K562 (cell line): ENCODE results near the gene SEC24C. TPM values are rescaled to one million over a fixed set of nuclear protein-coding genes. Genes with fewer than 3 reads are reported as not detected.
"Not testable (repeated sequence)": the region's sequence is repeated elsewhere in the genome, so short reads cannot be mapped to it uniquely, and the experiment has no call there.

Experiments used
- ATAC-seq: fragments of 200-7000 bp; cut with Tn5 transposase; 3 replicates; pipeline ENCODE4 v1.9.1; 2020; ENCODE audit warnings: moderate library complexity
- BruUV-seq: library from RNA; stranded (reverse); fragments of 400-500 nt; replicated peaks from 2 replicates; lab custom pipeline; 2021; lab: Mats Ljungman, UMichigan
- CTCF ChIA-PET: fragments of 300-600 bp; formaldehyde crosslinking; extraction: SDS; loops from one replicate; lab custom pipeline; 2021; ENCODE audit warnings: low intra/inter-chr PET ratio; lab: Yijun Ruan, JAX
- POLR2A ChIA-PET: fragments of 300-600, 350-650 bp; sonication (Branson Sonifier 250); formaldehyde crosslinking; extraction: SDS; loops from one replicate; lab custom pipeline; 2021; ENCODE audit warnings: antibody characterized with exemption, inconsistent platforms; lab: Yijun Ruan, JAX
- DNase-seq, 4 experiments: peaks; one replicate each; pipeline versions ENCODE4 v3.0.0 to v3.0.0-alpha.2; 2011 to 2018; ENCODE audit warnings: low spot score in 3 of 4, mixed read lengths in 3 of 4; ENCODE audit errors: extremely low read depth in 1 of 4
- FAIRE-seq: peaks from 2 replicates; lab custom pipeline; 2011; peaks lifted over from hg19 to GRCh38; lab: Jason Lieb, UNC
- H2AFZ ChIP-seq: 2 replicates; pipeline ENCODE4 v1.6.0; 2011; ENCODE audit warnings: low read depth, low read length, control low read depth, inconsistent platforms
- H3K27ac ChIP-seq: fragments of 200-600 bp; 3 replicates; pipeline ENCODE4 v1.8.0; 2011; ENCODE audit warnings: low read depth, mild to moderate bottlenecking, control low read depth, inconsistent platforms, low read length, moderate library complexity, mixed read lengths; ENCODE audit errors: extremely low read depth
- H3K27me3 ChIP-seq, 2 experiments: fragments of 300-600 bp in 1 of 2; 2 replicates in 1 of 2; 3 replicates in 1 of 2; pipeline versions ENCODE4 v1.6.0 to v1.8.0; 2011; ENCODE audit warnings: inconsistent platforms in 2 of 2, low read length in 2 of 2, mild to moderate bottlenecking in 1 of 2, mixed read lengths in 1 of 2, moderate library complexity in 1 of 2; ENCODE audit not compliant: control insufficient read depth in 2 of 2, insufficient read depth in 2 of 2
- H3K36me3 ChIP-seq: fragments of 300-600 bp; 3 replicates; pipeline ENCODE4 v1.8.0; 2011; ENCODE audit warnings: mild to moderate bottlenecking, low read length, inconsistent platforms; ENCODE audit not compliant: control insufficient read depth, insufficient read depth
- H3K4me1 ChIP-seq, 2 experiments: fragments of 200-600 bp in 1 of 2; replicated peaks in 1 of 2; 2 replicates in 1 of 2; 3 replicates in 1 of 2; pipeline versions ENCODE4 v1.5.1 to v1.8.0; 2011; ENCODE audit warnings: inconsistent platforms in 2 of 2, low read length in 2 of 2, mild to moderate bottlenecking in 1 of 2, mixed read lengths in 1 of 2, moderate library complexity in 1 of 2; ENCODE audit not compliant: control insufficient read depth in 2 of 2, insufficient read depth in 2 of 2
- H3K4me2 ChIP-seq: 2 replicates; pipeline ENCODE4 v1.6.1; 2011; ENCODE audit warnings: low read length, control low read depth, inconsistent platforms, mixed read lengths; ENCODE audit not compliant: insufficient read depth
- H3K4me3 ChIP-seq: fragments of 200-600 bp; sonication (generic), shearing (Covaris generic); 2 replicates; pipeline ENCODE4 v1.5.1; 2016; ENCODE audit warnings: control low read depth, inconsistent platforms
- H3K79me2 ChIP-seq: fragments of 200-600 bp; 3 replicates; pipeline ENCODE4 v1.8.0; 2011; ENCODE audit warnings: low read length, inconsistent platforms; ENCODE audit not compliant: control insufficient read depth, insufficient read depth
- H3K9ac ChIP-seq, 2 experiments: 2 replicates each; pipeline versions ENCODE4 v1.6.0 to v1.6.1; 2011; ENCODE audit warnings: low read depth in 2 of 2, low read length in 2 of 2, control low read depth in 1 of 2, inconsistent platforms in 1 of 2, mild to moderate bottlenecking in 1 of 2, mixed read lengths in 1 of 2; ENCODE audit not compliant: insufficient read depth in 1 of 2
- H3K9me1 ChIP-seq: one replicate; pipeline ENCODE4 v1.6.0; 2011; ENCODE audit warnings: inconsistent platforms, mild to moderate bottlenecking, low read length, moderate library complexity; ENCODE audit not compliant: control insufficient read depth, insufficient read depth
- H3K9me3 ChIP-seq: replicated peaks from 2 replicates; pipeline ENCODE4 v1.5.1; 2011; ENCODE audit warnings: low read depth, low read length, inconsistent platforms; ENCODE audit not compliant: control insufficient read depth, insufficient read depth
- H4K20me1 ChIP-seq: replicated peaks from 2 replicates; pipeline ENCODE4 v1.6.1; 2011; ENCODE audit warnings: low read length, inconsistent platforms, mixed read lengths; ENCODE audit not compliant: control insufficient read depth, insufficient read depth
- POLR2G ChIP-seq: fragments of 200-400 bp; formaldehyde crosslinking; IDR thresholded peaks from 2 replicates; pipeline ENCODE4 v1.6.1; 2017; ENCODE audit warnings: low read depth, mild to moderate bottlenecking, antibody characterized with exemption, low read length, moderate library complexity
- TFE3 ChIP-seq: fragments of 450-650 bp; formaldehyde crosslinking; IDR thresholded peaks from 2 replicates; pipeline ENCODE4 v1.4.0; 2020; ENCODE audit warnings: mild to moderate bottlenecking, mixed read lengths
- WGBS: fragments of 100-300 bp; shearing (Covaris generic); methylation state at CpG from one replicate; pipeline ENCODE4 v1.1.6; 2016; ENCODE audit warnings: low coverage, mixed read lengths; ENCODE audit not compliant: insufficient coverage; ENCODE audit errors: missing lambda C conversion rate; 5-methylcytosine and 5-hydroxymethylcytosine counted together
- in situ Hi-C: fragments of 300-500 bp; cut with MboI; formaldehyde crosslinking; loops from 4 replicates; pipeline ENCODE4 v1.15.0; 2018; ENCODE audit warnings: inconsistent platforms, mixed read lengths
- intact Hi-C: fragments of 100-400 bp; cut with micrococcal nuclease; formaldehyde crosslinking; loops from 2 replicates; pipeline ENCODE4 v1.14.2; 2022
- polyA plus RNA-seq, 8 experiments: library from polyadenylated mRNA; depleted of rRNA in 4 of 8; stranded (reverse) in 5 of 8; unstranded in 3 of 8; fragments of >200 nt; fragmentation: Nextera tagmentation in 2 of 8; fragmentation: Illumina TruSeq in 1 of 8; extraction: Ambion mirVana in 2 of 8; extraction: Trizol in 1 of 8; gene quantifications; 2 replicates each; pipeline versions ENCODE4 v1.2.1 to v1.2.3, GENCODE V29; 2011 to 2014; ENCODE audit warnings: inconsistent platforms in 1 of 8, missing spikeins in 1 of 8
- total RNA-seq, 7 experiments: library from RNA; depleted of rRNA in 6 of 7; stranded (reverse); fragments of >200 nt in 6 of 7; fragmentation: Illumina TruSeq in 2 of 7; extraction: Trizol in 2 of 7; gene quantifications; 2 replicates each; pipeline versions ENCODE4 v1.2.1 to v1.2.3, GENCODE V29; 2011 to 2021; ENCODE audit warnings: low replicate concordance in 1 of 7

SEC24C gene
- total and polyA plus RNA-seq, 9 of the 15 experiments (the other 6 are each of a cell fraction or from before 2014, with no cell fraction given): 19.0 to 115 (median 70.5) TPM

GRCh38 chr10:73697675-73698159 lies 46.5 kb upstream of the SEC24C start, which contains the start of gene AGAP5:
TSS of gene AGAP5 (minus strand) at chr10:73698109. CDS start at chr10:73697755, 354 bp downstream.
- H3K4me2 ChIP-seq, POLR2A ChIA-PET, H3K27ac ChIP-seq, H3K36me3 ChIP-seq, in situ Hi-C loops, H3K79me2 ChIP-seq, H3K27me3 ChIP-seq, H3K4me1 ChIP-seq, intact Hi-C loops, H3K9ac ChIP-seq, ATAC-seq, H3K9me3 ChIP-seq, CTCF ChIA-PET, H4K20me1 ChIP-seq, BruUV-seq, H3K9me1 ChIP-seq, H3K4me3 ChIP-seq, DNase-seq, FAIRE-seq, H2AFZ ChIP-seq: not testable (repeated sequence)
- WGBS: 82% methylated on average over 14 of the region's 16 CpGs
- 0 out of 2 replicates have a peak, but pooled peaks have one; percentile 32 for TF ChIP-seq POLR2G

- FAIRE-seq, CTCF ChIA-PET, H3K9me1 ChIP-seq, BruUV-seq, in situ Hi-C loops, H3K27me3 ChIP-seq, ATAC-seq, H3K27ac ChIP-seq, H3K4me3 ChIP-seq, H3K9me3 ChIP-seq, POLR2A ChIA-PET, H3K4me2 ChIP-seq, intact Hi-C loops, DNase-seq, H4K20me1 ChIP-seq, H3K36me3 ChIP-seq, H2AFZ ChIP-seq, H3K79me2 ChIP-seq, H3K4me1 ChIP-seq, H3K9ac ChIP-seq: not testable (repeated sequence)
- WGBS: 57% methylated on average over 2 of the region's 2 CpGs
- TF ChIP-seq TFE3 (CRISPR knock-in tag): peak; percentile 66
Observed at GRCh38 chr10:73698819-73699218, 45.4 kb upstream of the SEC24C start.
